Neural cell (in vitro differentiated cells): ENCODE data around the gene GAS7. TPM values are rescaled to one million over a fixed set of nuclear protein-coding genes. Genes with fewer than 3 reads are reported as not detected.

Source experiments
- H2AFZ ChIP-seq: fragments of 200-600, 300-800 bp; sonication (generic), shearing (Covaris generic); 2 replicates; pipeline ENCODE4 v1.6.0; 2014; ENCODE audit warnings: low read depth, mild to moderate bottlenecking, antibody characterized with exemption, low read length, moderate library complexity
- H3F3A ChIP-seq: fragments of 200-600 bp; shearing (Covaris generic); 2 replicates; pipeline ENCODE4 v1.6.1; 2016; ENCODE audit warnings: mild to moderate bottlenecking, moderate library complexity, mixed read lengths, antibody characterized with exemption, low read length; ENCODE audit not compliant: insufficient read depth, poor library complexity, severe bottlenecking
- H3K27ac ChIP-seq: fragments of 200-600, 300-800 bp; sonication (generic), shearing (Covaris generic); 2 replicates; pipeline ENCODE4 v1.5.1; 2014; ENCODE audit warnings: mild to moderate bottlenecking, low read length, moderate library complexity
- H3K27me3 ChIP-seq: fragments of 300-800, 200-600 bp; sonication (generic), shearing (Covaris generic); 2 replicates; pipeline ENCODE4 v1.6.0; 2014; ENCODE audit warnings: mild to moderate bottlenecking, low read depth, low read length, moderate library complexity; ENCODE audit not compliant: insufficient read depth
- H3K36me3 ChIP-seq: fragments of 300-800, 200-600 bp; sonication (generic), shearing (Covaris generic); 2 replicates; pipeline ENCODE4 v1.5.1; 2014; ENCODE audit warnings: mild to moderate bottlenecking, antibody characterized with exemption, low read length, moderate library complexity; ENCODE audit not compliant: insufficient read depth
- H3K4me2 ChIP-seq: fragments of 300-800, 200-600 bp; sonication (generic), shearing (Covaris generic); 2 replicates; pipeline ENCODE4 v1.6.0; 2014; ENCODE audit warnings: mild to moderate bottlenecking, low read length
- H3K4me3 ChIP-seq: fragments of 300-800, 200-600 bp; sonication (generic), shearing (Covaris generic); 2 replicates; pipeline ENCODE4 v1.5.1; 2014; ENCODE audit warnings: mild to moderate bottlenecking, low read length, moderate library complexity
- H3K79me2 ChIP-seq: fragments of 200-600 bp; shearing (Covaris generic); replicated peaks from 2 replicates; pipeline ENCODE4 v1.6.0; 2014; ENCODE audit warnings: mild to moderate bottlenecking, low read length, moderate library complexity; ENCODE audit not compliant: insufficient read depth
- H3K9ac ChIP-seq: fragments of 300-800, 200-600 bp; sonication (generic), shearing (Covaris generic); 2 replicates; pipeline ENCODE4 v1.6.1; 2016; ENCODE audit warnings: mild to moderate bottlenecking, low read length, mixed read lengths
- H3K9me2 ChIP-seq: fragments of 200-600 bp; shearing (Covaris generic); 2 replicates; pipeline ENCODE4 v1.6.1; 2016; ENCODE audit warnings: mild to moderate bottlenecking, low read length, mixed read lengths; ENCODE audit not compliant: insufficient read depth
- H3K9me3 ChIP-seq: fragments of 200-600, 300-800 bp; sonication (generic), shearing (Covaris generic); 2 replicates; pipeline ENCODE4 v1.6.1; 2016; ENCODE audit warnings: mild to moderate bottlenecking, mixed run types, low read length, moderate library complexity, mixed read lengths
- H4K20me1 ChIP-seq: fragments of 200-600 bp; shearing (Covaris generic); 2 replicates; pipeline ENCODE4 v1.6.1; 2016; ENCODE audit warnings: mild to moderate bottlenecking, mixed run types; ENCODE audit not compliant: insufficient read depth
- EP300 ChIP-seq: fragments of 450-650 bp; conservative IDR thresholded peaks from 2 replicates; pipeline ENCODE4 v1.6.1; 2014; ENCODE audit warnings: antibody characterized with exemption, mild to moderate bottlenecking, moderate library complexity; ENCODE audit not compliant: poor library complexity, severe bottlenecking
- EZH2 ChIP-seq: fragments of 200-600, 300-800 bp; shearing (Covaris generic), sonication (generic); IDR thresholded peaks from 2 replicates; pipeline ENCODE4 v1.6.1; 2014; ENCODE audit warnings: antibody characterized with exemption, low read length, borderline replicate concordance, mild to moderate bottlenecking; ENCODE audit not compliant: insufficient read depth, poor library complexity, severe bottlenecking
- MXI1 ChIP-seq: fragments of 450-650 bp; conservative IDR thresholded peaks from 2 replicates; pipeline ENCODE4 v1.6.1; 2014; ENCODE audit warnings: antibody characterized with exemption, mild to moderate bottlenecking; ENCODE audit not compliant: poor library complexity, severe bottlenecking
- POLR2AphosphoS5 ChIP-seq: IDR thresholded peaks from 2 replicates; pipeline ENCODE4 v1.6.1; 2012
- RAD21 ChIP-seq: fragments of 450-650 bp; conservative IDR thresholded peaks from 2 replicates; pipeline ENCODE4 v1.6.1; 2014; ENCODE audit warnings: antibody characterized with exemption, mild to moderate bottlenecking, moderate library complexity
- SMC3 ChIP-seq: fragments of 450-650 bp; conservative IDR thresholded peaks from 2 replicates; pipeline ENCODE4 v1.6.1; 2014; ENCODE audit warnings: antibody characterized with exemption, mild to moderate bottlenecking, moderate library complexity; ENCODE audit not compliant: poor library complexity
- TAF1 ChIP-seq: IDR thresholded peaks from 2 replicates; pipeline ENCODE4 v1.6.1; 2012; ENCODE audit warnings: low read depth
- polyA plus RNA-seq: library from polyadenylated mRNA; depleted of rRNA; stranded (reverse); fragments of >200 nt; gene quantifications from 2 replicates; pipeline ENCODE4 v1.2.3, GENCODE V29; 2014
- TF ChIP-seq, protein P1 (sequence below): IDR thresholded peaks from 2 replicates; pipeline ENCODE4 v1.6.1; 2012; ENCODE audit warnings: borderline replicate concordance
- TF ChIP-seq, protein P2 (sequence below): fragments of 450-650 bp; IDR thresholded peaks from 2 replicates; pipeline ENCODE4 v1.5.1; 2014; ENCODE audit warnings: antibody characterized with exemption, mild to moderate bottlenecking, moderate library complexity; ENCODE audit not compliant: poor library complexity, severe bottlenecking

GAS7 gene
- polyA plus RNA-seq, 1 donor from 2014 or later = 23.6 TPM

DNA sequence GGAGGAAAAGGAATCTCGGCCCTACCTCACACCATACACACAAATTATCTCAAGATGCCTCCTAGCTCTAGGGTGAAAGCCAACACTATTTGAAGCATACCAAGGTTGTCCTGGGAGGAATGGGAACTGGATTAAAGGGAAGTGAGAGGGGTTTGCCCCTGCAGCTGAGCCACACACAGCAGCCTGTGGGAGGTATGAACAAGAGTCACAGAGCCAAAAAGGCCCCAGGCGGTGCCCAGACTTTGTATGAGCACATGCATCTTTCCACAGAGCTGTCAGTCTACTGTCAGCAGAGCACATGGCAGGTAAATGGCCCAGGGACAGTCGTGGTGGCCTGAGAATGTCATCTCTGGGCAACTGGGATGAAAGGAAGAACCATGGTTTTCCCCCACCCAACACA, 262.3 kb downstream of the GAS7 start:
- Histone ChIP-seq H3K27me3 (no peaks in the 10 kb centered on the region), H2AFZ (no peak overlapping the region), H3K9me3 (peaks cover 5% of the 10 kb centered on the region), H3K4me3 (no peak overlapping the region), H3K79me2 (no peaks in the 10 kb centered on the region), H3K36me3 (peaks cover 7% of the 10 kb centered on the region), H3F3A (no peaks in the 10 kb centered on the region), H3K9me2 (no peaks in the 10 kb centered on the region), H3K27ac (no peak overlapping the region), H3K4me2 (no peak overlapping the region), H4K20me1 (no peaks in the 10 kb centered on the region), H3K9ac (no peak overlapping the region)
- TF ChIP-seq MXI1 = no peak
- TF ChIP-seq SMC3 = no peak
- TF ChIP-seq, protein P1, sequence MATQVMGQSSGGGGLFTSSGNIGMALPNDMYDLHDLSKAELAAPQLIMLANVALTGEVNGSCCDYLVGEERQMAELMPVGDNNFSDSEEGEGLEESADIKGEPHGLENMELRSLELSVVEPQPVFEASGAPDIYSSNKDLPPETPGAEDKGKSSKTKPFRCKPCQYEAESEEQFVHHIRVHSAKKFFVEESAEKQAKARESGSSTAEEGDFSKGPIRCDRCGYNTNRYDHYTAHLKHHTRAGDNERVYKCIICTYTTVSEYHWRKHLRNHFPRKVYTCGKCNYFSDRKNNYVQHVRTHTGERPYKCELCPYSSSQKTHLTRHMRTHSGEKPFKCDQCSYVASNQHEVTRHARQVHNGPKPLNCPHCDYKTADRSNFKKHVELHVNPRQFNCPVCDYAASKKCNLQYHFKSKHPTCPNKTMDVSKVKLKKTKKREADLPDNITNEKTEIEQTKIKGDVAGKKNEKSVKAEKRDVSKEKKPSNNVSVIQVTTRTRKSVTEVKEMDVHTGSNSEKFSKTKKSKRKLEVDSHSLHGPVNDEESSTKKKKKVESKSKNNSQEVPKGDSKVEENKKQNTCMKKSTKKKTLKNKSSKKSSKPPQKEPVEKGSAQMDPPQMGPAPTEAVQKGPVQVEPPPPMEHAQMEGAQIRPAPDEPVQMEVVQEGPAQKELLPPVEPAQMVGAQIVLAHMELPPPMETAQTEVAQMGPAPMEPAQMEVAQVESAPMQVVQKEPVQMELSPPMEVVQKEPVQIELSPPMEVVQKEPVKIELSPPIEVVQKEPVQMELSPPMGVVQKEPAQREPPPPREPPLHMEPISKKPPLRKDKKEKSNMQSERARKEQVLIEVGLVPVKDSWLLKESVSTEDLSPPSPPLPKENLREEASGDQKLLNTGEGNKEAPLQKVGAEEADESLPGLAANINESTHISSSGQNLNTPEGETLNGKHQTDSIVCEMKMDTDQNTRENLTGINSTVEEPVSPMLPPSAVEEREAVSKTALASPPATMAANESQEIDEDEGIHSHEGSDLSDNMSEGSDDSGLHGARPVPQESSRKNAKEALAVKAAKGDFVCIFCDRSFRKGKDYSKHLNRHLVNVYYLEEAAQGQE = no peak
- TF ChIP-seq, protein P2, sequence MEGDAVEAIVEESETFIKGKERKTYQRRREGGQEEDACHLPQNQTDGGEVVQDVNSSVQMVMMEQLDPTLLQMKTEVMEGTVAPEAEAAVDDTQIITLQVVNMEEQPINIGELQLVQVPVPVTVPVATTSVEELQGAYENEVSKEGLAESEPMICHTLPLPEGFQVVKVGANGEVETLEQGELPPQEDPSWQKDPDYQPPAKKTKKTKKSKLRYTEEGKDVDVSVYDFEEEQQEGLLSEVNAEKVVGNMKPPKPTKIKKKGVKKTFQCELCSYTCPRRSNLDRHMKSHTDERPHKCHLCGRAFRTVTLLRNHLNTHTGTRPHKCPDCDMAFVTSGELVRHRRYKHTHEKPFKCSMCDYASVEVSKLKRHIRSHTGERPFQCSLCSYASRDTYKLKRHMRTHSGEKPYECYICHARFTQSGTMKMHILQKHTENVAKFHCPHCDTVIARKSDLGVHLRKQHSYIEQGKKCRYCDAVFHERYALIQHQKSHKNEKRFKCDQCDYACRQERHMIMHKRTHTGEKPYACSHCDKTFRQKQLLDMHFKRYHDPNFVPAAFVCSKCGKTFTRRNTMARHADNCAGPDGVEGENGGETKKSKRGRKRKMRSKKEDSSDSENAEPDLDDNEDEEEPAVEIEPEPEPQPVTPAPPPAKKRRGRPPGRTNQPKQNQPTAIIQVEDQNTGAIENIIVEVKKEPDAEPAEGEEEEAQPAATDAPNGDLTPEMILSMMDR = no peak
- no peak for TF ChIP-seq RAD21
- no peak for TF ChIP-seq EP300
- no peak for TF ChIP-seq TAF1
- no peak for TF ChIP-seq EZH2
- no peak for TF ChIP-seq POLR2AphosphoS5

DNA sequence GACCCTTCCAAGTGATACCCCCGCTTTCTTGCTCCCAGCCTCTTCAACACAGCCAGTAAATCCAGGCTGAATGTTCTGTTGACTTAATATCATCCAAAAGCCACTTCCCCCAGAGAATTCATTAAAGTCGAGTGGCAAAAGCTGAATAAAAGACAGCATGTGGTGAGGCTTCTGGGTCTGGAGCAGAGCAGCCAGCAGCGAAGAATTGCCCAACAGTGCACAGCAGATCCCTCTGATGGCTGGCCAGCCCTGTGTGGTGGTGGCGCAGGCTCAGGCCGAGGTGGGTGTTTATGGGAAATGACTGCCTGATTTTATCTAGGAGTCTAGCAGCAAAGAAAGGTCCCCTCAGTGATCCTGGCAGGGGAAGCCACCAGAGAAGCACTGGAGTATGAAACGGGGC, 263.0 kb downstream of the GAS7 start:
- Histone ChIP-seq H3F3A (no peaks in the 10 kb centered on the region), H3K27me3 (no peaks in the 10 kb centered on the region), H3K9me2 (no peaks in the 10 kb centered on the region), H3K4me2 (no peak overlapping the region), H3K4me3 (no peak overlapping the region), H3K36me3 (peaks cover 7% of the 10 kb centered on the region), H3K79me2 (no peaks in the 10 kb centered on the region), H3K9ac (no peak overlapping the region), H2AFZ (no peak overlapping the region), H3K27ac (no peak overlapping the region), H3K9me3 (peaks cover 5% of the 10 kb centered on the region), H4K20me1 (no peaks in the 10 kb centered on the region)
- no peak for TF ChIP-seq TAF1
- TF ChIP-seq MXI1 = no peak
- TF ChIP-seq RAD21 = no peak
- TF ChIP-seq, protein P2 = no peak
- TF ChIP-seq POLR2AphosphoS5 = no peak
- no peak for TF ChIP-seq SMC3
- TF ChIP-seq, protein P1 = no peak
- no peak for TF ChIP-seq EZH2
- no peak for TF ChIP-seq EP300
